ENCODE measurements around the gene PRRT1. TPM values are rescaled to one million over a fixed set of nuclear protein-coding genes. Genes with fewer than 3 reads are reported as not detected.
A peak's percentile ranks its signal among the peaks of the same experiment; 100 is the strongest.
"Not testable (repeated sequence)": the region's sequence is repeated elsewhere in the genome, so short reads cannot be mapped to it uniquely, and the experiment has no call there.

The PRRT1 gene
- total RNA-seq, 1 experiment from 2014 or later: 0.10 TPM

DNA sequence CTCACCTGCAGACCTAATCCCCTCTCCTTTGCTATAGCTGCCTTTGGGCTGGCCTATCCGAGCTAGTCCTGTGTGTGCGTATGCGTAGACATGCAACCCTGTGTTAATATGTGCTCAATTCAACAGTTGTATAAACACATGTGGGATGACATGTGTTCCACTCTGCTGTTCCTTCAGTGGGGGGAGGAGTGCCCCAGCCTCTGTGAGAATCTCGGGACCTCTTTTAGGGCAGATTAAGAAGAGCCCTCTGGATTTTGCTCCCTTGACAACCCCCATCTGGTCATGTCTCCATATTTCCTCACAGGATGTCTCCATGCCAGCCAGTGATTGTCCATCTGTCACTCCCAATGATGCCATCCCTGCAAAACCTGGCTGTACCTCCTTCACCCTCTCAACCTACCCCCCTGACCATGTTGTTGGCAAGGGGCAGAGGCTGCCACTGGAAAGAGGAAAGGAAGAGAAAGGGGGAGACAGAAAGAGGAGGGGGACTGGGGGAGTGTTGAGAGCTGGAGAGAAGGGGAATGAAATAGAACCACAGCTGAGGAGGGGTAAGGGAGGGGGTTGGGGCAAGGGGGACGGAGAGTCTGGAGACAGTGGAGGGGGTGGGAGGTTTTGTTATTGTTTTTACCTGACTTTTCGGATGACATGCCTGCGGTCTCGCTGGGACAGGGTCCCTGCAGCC lies 417 bp downstream of the PRRT1 start:
- no peak for DNase-seq (ENCODE audit: low spot score)

- DNase-seq (ENCODE audit: low spot score): no peak
Observed at GRCh38 chr6:32149932-32150870, 1.5 kb downstream of the PRRT1 start.

- no peak for DNase-seq (ENCODE audit: low spot score)
Observed at GRCh38 chr6:32149092-32149755, 2.5 kb downstream of the PRRT1 start.

DNA sequence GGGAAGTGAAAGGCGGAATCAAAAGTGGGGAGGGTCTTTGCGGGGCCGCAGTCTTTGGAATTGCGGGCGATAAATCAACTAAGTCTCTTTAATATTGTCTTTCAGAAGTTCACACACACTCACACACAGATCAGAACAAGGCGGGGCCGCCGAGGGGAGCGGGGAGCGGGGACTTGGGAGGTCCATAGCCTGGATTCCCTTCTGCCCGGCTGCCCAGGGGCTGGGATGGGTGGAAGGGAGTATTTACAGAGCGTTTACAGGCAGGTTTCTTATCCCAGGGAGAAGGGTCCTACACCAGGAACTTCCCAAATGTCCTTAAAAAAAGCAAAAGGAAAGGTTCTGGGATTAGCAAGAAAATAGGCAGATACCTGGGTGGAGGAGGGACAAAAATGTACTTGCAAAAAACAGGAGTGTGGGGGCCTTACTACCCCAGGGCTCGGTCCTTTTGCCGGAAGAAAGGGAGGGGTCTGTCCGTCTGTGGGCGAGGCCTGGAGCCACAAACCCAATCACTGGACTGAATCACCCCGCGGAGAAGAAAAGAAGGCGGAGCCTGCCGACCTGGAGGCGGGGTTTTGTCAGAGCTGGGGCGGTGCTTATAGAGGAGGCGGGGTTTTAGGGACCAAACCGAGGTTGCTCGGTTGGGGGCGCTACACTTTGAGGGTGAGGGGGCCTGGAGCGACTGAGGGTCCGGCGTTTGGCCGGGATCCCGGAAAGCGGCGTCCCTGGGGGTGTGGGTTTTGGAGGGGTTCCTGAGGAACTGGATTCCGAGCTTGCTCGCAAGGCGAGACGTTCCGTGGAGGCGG lies 3.2 kb downstream of the PRRT1 start:
- DNase-seq (ENCODE audit: low spot score): no peak

GRCh38 chr6:32147401-32148132 lies 4.2 kb downstream of the PRRT1 start:
- DNase-seq (ENCODE audit: low spot score): no peak

DNA sequence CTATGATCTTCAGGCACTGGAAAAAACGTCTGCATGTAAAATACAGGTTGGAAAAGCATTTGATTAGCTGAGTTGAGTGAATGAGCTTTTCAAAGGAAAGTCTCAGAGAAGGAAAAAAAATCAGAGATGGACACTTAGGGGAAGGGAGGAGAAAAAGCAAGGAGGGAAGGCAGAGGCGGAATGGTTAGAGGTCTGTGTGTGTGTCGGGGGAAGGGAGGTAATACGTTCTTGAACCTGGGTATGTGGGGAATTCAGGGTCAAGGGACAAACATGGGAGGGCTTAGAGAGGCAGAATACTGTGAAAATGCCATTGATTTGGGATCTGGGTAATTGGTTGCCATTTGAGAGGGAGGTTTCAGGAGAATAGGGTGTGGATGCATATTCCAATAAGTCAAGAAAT lies 5.1 kb downstream of the PRRT1 start:
- DNase-seq (ENCODE audit: low spot score): no peak

DNA sequence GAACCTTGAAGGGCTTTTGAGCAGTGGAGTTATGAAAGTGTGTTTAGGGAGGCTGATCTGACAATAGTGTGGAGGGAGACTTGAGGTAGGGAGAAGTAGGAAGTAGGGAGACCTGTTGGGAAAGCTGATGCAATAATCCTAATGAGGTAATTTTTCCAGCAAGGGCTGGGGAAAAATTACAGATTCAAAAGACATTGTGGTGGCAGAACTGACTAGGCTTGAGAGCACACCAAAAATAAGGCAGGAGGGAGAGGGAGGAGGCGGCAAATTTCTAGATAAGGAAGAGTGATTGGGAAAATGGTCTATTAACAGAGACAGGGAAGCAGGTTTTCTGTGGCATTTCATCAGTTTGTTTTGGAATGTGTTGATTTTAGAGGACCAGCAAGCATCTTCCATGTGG lies 5.5 kb downstream of the PRRT1 start:
- DNase-seq (ENCODE audit: low spot score): no peak

- not testable (repeated sequence) for DNase-seq (ENCODE audit: low spot score)
Observed at GRCh38 chr6:32144238-32144637, 7.5 kb downstream of the PRRT1 start.

DNA sequence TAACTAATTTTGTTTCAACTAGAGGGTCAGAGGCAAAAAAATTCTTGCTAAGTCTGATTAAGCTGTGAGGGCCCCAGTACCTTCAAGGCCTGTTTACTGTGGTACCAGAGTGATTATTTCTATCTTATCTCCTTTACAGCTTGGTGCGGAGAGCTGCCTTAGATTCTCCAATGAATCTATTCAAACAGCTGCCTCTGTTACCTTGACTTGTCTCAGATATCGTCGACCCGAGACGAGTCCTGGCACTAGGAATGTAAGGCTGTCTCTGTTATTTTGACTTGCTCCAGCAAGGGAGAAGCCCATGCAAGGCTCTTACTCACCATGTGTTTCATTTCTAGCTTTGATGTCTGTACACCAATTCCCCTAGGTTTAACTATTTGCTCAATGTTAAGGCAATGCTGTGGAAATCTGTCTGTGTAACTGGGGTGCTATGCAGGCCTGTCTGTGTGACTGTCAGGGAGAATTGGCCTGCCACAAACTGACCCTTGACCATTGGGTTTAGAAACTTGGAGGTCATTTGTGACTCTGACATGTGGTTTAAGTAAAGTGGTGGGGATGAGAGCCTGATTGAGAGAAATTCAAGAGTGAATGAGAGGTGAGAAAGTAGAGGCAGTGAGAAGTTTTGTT lies 11.2 kb downstream of the PRRT1 start:
- no peak for DNase-seq (ENCODE audit: low spot score)

DNA sequence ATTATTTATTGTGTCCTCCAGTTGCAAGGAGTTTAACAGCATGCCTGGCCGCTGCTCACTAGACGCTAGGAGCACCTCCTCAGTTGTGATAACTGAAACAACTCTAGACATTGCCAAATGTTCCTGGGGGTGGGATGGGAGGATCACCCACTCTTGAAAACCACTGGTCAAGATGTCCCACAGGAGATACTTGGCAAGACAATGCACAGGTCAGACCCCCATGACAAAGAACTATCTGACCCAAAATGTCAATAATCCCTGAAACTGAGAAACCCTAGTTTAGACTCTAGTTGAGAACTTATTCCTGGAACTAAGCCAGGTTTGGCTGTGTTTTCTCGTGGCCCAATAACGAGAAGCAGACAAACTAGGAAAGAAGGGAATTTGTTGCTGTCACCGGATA lies 12.1 kb downstream of the PRRT1 start:
- DNase-seq (ENCODE audit: low spot score): no peak

- no peak for DNase-seq (ENCODE audit: low spot score)
Observed at GRCh38 chr6:32137454-32137853, 14.3 kb downstream of the PRRT1 start.

DNA sequence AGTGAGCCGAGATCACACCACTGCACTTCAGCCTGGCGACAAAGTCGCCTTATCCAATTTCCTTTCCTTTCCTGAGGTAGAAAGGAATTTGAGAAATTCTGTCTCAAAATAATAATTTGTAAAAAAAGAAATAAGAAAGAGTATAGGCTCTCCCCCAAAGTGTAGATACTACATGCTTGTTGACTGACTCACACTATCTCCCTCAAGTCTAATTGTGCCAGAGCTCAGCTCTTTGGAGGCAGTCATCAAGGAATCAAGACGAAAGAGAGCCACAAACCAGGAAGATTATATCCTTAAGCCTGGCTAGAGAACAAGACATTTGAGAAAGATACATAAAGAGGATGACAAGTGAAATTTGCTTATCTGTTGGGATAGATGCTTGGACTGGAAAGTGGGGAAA lies 18.0 kb downstream of the PRRT1 start:
- DNase-seq (ENCODE audit: low spot score): no peak

GRCh38 chr6:32132110-32132509 lies 19.6 kb downstream of the PRRT1 start:
- DNase-seq (ENCODE audit: low spot score): no peak

DNA sequence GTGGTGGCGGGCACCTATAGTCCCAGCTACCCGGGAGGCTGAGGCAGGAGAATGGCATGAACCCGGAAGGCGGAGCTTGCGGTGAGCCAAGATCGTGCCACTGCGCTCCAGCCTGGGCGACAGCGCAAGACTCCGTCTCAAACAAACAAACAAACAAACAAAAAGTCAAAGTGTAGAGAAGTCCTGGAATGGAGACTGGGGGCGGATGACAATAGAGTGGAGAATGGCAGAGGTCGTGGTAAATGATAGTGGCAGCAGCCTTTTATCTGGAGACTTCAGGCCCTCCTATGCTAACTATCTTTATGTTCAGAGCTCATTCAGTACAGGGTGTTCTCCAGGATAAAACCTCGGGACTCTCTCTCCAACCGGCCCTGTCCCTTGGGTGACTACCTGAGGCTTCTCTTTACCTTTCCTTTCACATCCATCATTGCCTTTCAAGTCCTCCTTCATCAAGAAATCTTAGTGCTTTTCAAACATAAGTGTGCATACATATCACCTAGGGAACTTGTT lies 20.2 kb downstream of the PRRT1 start:
- DNase-seq (ENCODE audit: low spot score): no peak

GRCh38 chr6:32129297-32130088 lies 22.2 kb downstream of the PRRT1 start:
- no peak for DNase-seq (ENCODE audit: low spot score)

DNA sequence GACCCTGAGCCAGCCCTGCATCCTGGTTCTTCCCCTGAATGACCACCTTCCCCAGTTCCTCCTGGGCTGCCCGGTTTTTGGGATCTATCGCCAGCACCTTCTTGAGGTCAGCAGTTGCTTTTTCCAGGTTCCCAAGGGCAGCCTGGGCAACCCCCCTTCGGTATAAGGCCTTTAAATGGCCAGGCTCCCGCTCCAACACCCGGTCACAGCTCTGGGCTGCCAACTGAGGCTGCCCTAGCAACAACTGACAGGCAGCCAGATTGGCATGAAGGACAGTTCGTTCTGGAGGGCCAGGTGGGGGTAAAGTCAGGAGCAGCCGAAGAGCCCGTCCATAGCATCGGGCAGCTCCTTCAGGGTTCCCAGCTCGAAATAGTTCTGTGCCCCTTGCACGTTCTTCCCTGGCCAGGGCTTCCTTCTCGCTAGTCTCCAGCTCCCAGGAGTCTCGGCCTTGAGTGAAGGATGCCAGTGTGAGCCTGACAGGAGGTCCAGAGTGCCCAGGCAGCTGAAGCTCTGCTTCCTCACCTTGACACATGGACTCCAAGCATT lies 22.9 kb downstream of the PRRT1 start:
- DNase-seq (ENCODE audit: low spot score): no peak

DNA sequence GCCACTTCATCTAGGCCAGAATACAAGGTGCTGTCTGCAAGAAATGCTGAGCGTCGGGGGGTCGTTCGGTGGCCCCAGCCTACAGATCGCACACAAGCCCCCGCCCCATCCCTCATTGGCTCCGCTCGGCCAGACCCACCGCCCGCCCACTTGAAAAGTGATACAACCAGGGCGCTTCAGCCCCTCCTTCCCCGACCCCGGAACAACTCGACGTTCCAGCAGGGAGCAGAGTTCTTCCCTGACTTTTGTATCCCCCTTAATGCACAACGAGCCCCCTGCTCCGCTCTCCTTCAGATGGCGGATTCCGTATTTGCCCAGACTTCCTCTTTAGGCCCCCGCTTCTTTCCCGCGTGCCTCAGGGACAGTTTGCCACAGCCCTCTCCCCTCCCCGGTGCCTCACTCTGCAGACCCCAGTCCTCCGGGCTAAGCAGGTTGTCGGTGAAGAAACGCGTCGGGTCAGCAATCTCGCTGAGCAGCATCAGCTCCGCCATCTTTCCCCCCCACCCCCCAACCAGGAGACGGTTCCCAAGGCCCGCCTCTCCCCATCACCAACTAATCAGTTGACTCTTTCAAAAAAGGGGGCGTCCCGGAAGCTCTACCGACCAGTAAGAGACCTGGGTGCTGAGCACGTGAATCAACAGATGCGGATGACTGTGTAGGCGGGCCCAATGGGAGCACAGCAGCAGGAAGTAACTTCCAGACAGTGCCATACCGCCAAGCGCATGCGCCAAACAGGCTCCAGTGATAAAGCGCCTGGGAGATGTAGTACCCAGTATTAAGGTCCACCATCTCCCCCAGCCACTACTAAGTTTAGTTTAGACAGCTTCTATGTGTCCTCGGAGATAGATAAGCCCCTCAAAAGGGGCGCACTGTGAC lies 23.8 kb downstream of the PRRT1 start, which contains the start of gene ATF6B:
ATF6B (minus strand) TSS at position 530 of the 876 bp plus-strand sequence; CDS start at position 491, 39 bp downstream.
- DNase-seq (ENCODE audit: low spot score): peak; percentile 99

GRCh38 chr6:32127409-32127716 lies 24.4 kb downstream of the PRRT1 start:
- DNase-seq (ENCODE audit: low spot score): no peak

Measured in H4 (cell line).